WTC11 (cell line): ENCODE measurements around the gene ZNF202. TPM values are rescaled to one million over a fixed set of nuclear protein-coding genes. Genes with fewer than 3 reads are reported as not detected.
A peak's percentile ranks its signal among the peaks of the same experiment; 100 is the strongest.

Experiments
- ATAC-seq: fragments of 200-7000 bp; cut with Tn5 transposase; 2 replicates; pipeline ENCODE4 v1.10.0; 2021; ENCODE audit warnings: mild to moderate bottlenecking, moderate library complexity
- CTCF ChIA-PET: fragments of 300-600 bp; sonication (Branson Sonifier 250); formaldehyde crosslinking; loops from one replicate; lab custom pipeline; 2021; ENCODE audit warnings: antibody characterized with exemption; lab: Charles Lee
- POLR2A ChIA-PET: fragments of 350-600 bp; sonication (Branson Sonifier 250); formaldehyde crosslinking; loops from one replicate; lab custom pipeline; 2021; ENCODE audit warnings: antibody characterized with exemption; lab: Charles Lee
- DNase-seq: peaks from one replicate; pipeline ENCODE4 v3.0.0; 2021; ENCODE audit warnings: low spot score
- H3K27ac Mint-ChIP-seq: 2 replicates; pipeline ENCODE4 v1.8.0; 2021; ENCODE audit warnings: mixed read lengths
- H3K27me3 Mint-ChIP-seq: 2 replicates; pipeline ENCODE4 v1.8.0; 2021; ENCODE audit warnings: low read depth, mild to moderate bottlenecking, moderate library complexity, mixed read lengths
- H3K36me3 Mint-ChIP-seq: 2 replicates; pipeline ENCODE4 v1.8.0; 2021; ENCODE audit warnings: mixed read lengths
- H3K4me1 Mint-ChIP-seq: 2 replicates; pipeline ENCODE4 v1.8.0; 2022; ENCODE audit warnings: mixed read lengths
- H3K4me3 Mint-ChIP-seq: 2 replicates; pipeline ENCODE4 v1.8.0; 2021; ENCODE audit warnings: mild to moderate bottlenecking, moderate library complexity, mixed read lengths
- H3K9me3 Mint-ChIP-seq: 2 replicates; pipeline ENCODE4 v1.8.0; 2021; ENCODE audit warnings: mixed read lengths
- GRHL2 ChIP-seq: fragments of 250-450 bp; sonication (Bioruptor Pico); IDR thresholded peaks from 2 replicates; pipeline ENCODE4 v1.8.0; 2022; ENCODE audit warnings: mild to moderate bottlenecking, moderate library complexity; ENCODE audit not compliant: insufficient replicate concordance, severe bottlenecking
- JAZF1 ChIP-seq: fragments of 250-450 bp; sonication (Bioruptor Pico); IDR thresholded peaks from 2 replicates; pipeline ENCODE4 v1.9.0; 2021; ENCODE audit warnings: moderate library complexity, mild to moderate bottlenecking, inconsistent platforms
- JUN ChIP-seq: sonication (generic); formaldehyde crosslinking; IDR thresholded peaks from 2 replicates; pipeline ENCODE4 v1.8.0; 2023; ENCODE audit warnings: mild to moderate bottlenecking, missing genetic modification reagents
- MYBL2 ChIP-seq: sonication (generic); formaldehyde crosslinking; IDR thresholded peaks from 2 replicates; pipeline ENCODE4 v1.8.1; 2023; ENCODE audit warnings: mild to moderate bottlenecking, moderate library complexity, missing genetic modification reagents
- NFE2L1 ChIP-seq: sonication (generic); formaldehyde crosslinking; IDR thresholded peaks from 2 replicates; pipeline ENCODE4 v1.8.1; 2023; ENCODE audit warnings: missing genetic modification reagents
- NFYB ChIP-seq: sonication (generic); formaldehyde crosslinking; conservative IDR thresholded peaks from 2 replicates; pipeline ENCODE4 v1.8.0; 2022; ENCODE audit warnings: low read depth, missing genetic modification reagents
- NR1H2 ChIP-seq: sonication (generic); formaldehyde crosslinking; IDR thresholded peaks from 2 replicates; pipeline ENCODE4 v1.9.0; 2021; ENCODE audit warnings: mild to moderate bottlenecking, moderate library complexity, missing genetic modification reagents
- OVOL2 ChIP-seq: fragments of 250-450 bp; sonication (Bioruptor Pico); IDR thresholded peaks from 2 replicates; pipeline ENCODE4 v1.9.0; 2021; ENCODE audit warnings: mild to moderate bottlenecking, borderline replicate concordance
- RELA ChIP-seq: sonication (generic); formaldehyde crosslinking; IDR thresholded peaks from 2 replicates; pipeline ENCODE4 v1.8.1; 2022; ENCODE audit warnings: missing genetic modification reagents, mild to moderate bottlenecking, borderline replicate concordance
- TEAD4 ChIP-seq: sonication (generic); formaldehyde crosslinking; IDR thresholded peaks from 2 replicates; pipeline ENCODE4 v1.8.0; 2022; ENCODE audit warnings: mild to moderate bottlenecking, missing genetic modification reagents
- TP53 ChIP-seq: sonication (generic); formaldehyde crosslinking; IDR thresholded peaks from 2 replicates; pipeline ENCODE4 v1.8.1; 2023; ENCODE audit warnings: mild to moderate bottlenecking, missing genetic modification reagents
- ZBTB21 ChIP-seq: sonication (generic); formaldehyde crosslinking; IDR thresholded peaks from 2 replicates; pipeline ENCODE4 v1.8.1; 2023; ENCODE audit warnings: mild to moderate bottlenecking, missing genetic modification reagents, borderline replicate concordance
- ZNF138 ChIP-seq: sonication (generic); formaldehyde crosslinking; conservative IDR thresholded peaks from 2 replicates; pipeline ENCODE4 v1.8.1; 2022; ENCODE audit warnings: mild to moderate bottlenecking, moderate library complexity, missing genetic modification reagents
- total RNA-seq: library from RNA; stranded (reverse); gene quantifications from 3 replicates; pipeline ENCODE4 v1.2.3, GENCODE V29; 2021
- TF ChIP-seq, protein P1 (sequence below): sonication (generic); formaldehyde crosslinking; IDR thresholded peaks from 2 replicates; pipeline ENCODE4 v1.8.0; 2023; ENCODE audit warnings: missing genetic modification reagents, mild to moderate bottlenecking, borderline replicate concordance
- TF ChIP-seq, protein P2 (sequence below): sonication (generic); formaldehyde crosslinking; IDR thresholded peaks from 2 replicates; pipeline ENCODE4 v1.8.1; 2022; ENCODE audit warnings: low read depth, missing genetic modification reagents, borderline replicate concordance
- TF ChIP-seq, protein P3 (sequence below): sonication (generic); formaldehyde crosslinking; IDR thresholded peaks from 2 replicates; pipeline ENCODE4 v1.8.1; 2023; ENCODE audit warnings: mild to moderate bottlenecking, missing genetic modification reagents, borderline replicate concordance
- TF ChIP-seq, protein P4 (sequence below): sonication (generic); formaldehyde crosslinking; IDR thresholded peaks from 2 replicates; pipeline ENCODE4 v1.8.0; 2022; ENCODE audit warnings: missing genetic modification reagents
- TF ChIP-seq, protein P5 (sequence below): fragments of 250-450 bp; sonication (Bioruptor Pico); IDR thresholded peaks from 2 replicates; pipeline ENCODE4 v1.9.0; 2021; ENCODE audit warnings: moderate library complexity, mild to moderate bottlenecking, inconsistent platforms, borderline replicate concordance
- TF ChIP-seq, protein P6 (sequence below): sonication (generic); formaldehyde crosslinking; IDR thresholded peaks from 2 replicates; pipeline ENCODE4 v1.8.1; 2022; ENCODE audit warnings: mild to moderate bottlenecking, moderate library complexity, missing genetic modification reagents
- TF ChIP-seq, protein P7 (sequence below): sonication (generic); formaldehyde crosslinking; IDR thresholded peaks from 2 replicates; pipeline ENCODE4 v1.8.1; 2022; ENCODE audit warnings: mild to moderate bottlenecking, missing genetic modification reagents, moderate library complexity, borderline replicate concordance

Gene ZNF202
- total RNA-seq, 1 experiment from 2014 or later: 29.9 TPM

DNA sequence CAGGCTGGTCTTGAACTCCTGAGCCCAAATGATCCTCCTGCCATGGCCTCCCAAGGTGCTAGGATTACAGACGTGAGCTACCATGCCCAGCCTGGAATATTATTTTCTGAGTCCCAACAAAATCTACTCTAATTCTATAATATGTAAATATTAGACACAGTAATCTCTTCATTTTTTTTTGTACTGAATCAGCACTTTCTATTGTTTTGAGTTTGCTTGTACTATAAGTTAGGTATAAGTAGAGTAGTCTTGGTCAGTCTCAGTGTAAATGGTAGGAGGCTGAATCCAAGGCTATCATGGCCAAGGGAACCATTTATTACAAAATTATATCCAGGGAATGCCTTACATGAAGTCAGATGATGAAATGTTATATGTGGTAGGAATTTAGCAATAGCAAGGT is 32.5 kb upstream of the ZNF202 start (continued):
- TF ChIP-seq, protein P1, sequence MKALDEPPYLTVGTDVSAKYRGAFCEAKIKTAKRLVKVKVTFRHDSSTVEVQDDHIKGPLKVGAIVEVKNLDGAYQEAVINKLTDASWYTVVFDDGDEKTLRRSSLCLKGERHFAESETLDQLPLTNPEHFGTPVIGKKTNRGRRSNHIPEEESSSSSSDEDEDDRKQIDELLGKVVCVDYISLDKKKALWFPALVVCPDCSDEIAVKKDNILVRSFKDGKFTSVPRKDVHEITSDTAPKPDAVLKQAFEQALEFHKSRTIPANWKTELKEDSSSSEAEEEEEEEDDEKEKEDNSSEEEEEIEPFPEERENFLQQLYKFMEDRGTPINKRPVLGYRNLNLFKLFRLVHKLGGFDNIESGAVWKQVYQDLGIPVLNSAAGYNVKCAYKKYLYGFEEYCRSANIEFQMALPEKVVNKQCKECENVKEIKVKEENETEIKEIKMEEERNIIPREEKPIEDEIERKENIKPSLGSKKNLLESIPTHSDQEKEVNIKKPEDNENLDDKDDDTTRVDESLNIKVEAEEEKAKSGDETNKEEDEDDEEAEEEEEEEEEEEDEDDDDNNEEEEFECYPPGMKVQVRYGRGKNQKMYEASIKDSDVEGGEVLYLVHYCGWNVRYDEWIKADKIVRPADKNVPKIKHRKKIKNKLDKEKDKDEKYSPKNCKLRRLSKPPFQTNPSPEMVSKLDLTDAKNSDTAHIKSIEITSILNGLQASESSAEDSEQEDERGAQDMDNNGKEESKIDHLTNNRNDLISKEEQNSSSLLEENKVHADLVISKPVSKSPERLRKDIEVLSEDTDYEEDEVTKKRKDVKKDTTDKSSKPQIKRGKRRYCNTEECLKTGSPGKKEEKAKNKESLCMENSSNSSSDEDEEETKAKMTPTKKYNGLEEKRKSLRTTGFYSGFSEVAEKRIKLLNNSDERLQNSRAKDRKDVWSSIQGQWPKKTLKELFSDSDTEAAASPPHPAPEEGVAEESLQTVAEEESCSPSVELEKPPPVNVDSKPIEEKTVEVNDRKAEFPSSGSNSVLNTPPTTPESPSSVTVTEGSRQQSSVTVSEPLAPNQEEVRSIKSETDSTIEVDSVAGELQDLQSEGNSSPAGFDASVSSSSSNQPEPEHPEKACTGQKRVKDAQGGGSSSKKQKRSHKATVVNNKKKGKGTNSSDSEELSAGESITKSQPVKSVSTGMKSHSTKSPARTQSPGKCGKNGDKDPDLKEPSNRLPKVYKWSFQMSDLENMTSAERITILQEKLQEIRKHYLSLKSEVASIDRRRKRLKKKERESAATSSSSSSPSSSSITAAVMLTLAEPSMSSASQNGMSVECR (CRISPR knock-in tag): no peak

DNA sequence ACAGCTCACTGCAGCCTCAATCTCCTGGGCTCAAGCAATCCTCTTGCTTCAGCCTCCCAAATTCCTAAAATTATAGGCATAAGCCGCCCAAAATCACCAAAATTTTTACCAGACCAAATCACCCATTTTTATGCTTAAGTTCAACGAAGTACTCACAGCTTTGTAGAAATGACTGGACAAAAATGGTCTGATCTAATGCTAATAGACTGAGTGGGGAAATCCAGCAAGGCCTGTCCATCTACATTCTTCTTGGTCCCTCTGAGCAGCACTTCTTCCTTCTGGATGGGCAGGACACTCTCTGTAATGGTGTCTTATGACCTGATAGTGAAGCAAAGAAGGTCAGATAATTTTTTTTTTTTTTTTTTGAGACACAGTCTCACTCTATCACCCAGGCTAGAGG is 31.6 kb upstream of the ZNF202 start:
- no peaks in the 10 kb centered on the region for H3K27me3 Mint-ChIP-seq
- peak overlapping the region; percentile 14 for H3K27ac Mint-ChIP-seq
- ATAC-seq: no peak
- CTCF ChIA-PET: interaction anchor here (0.7 to 1.1 kb wide), 3 partner anchors 28 to 90 kb away, joined by 3 to 5 read pairs (median 3); no protein-coding TSS in a partner anchor
- peaks cover 56% of the 10 kb centered on the region for H3K4me1 Mint-ChIP-seq
- peaks cover 15% of the 10 kb centered on the region for H3K36me3 Mint-ChIP-seq
- no peak for DNase-seq
- peaks cover 23% of the 10 kb centered on the region for H3K9me3 Mint-ChIP-seq
- POLR2A ChIA-PET: interaction anchor here (0.7 kb wide), 1 partner anchor 1128 kb away, joined by 3 read pairs; no protein-coding TSS in a partner anchor
- no peak overlapping the region for H3K4me3 Mint-ChIP-seq
- TF ChIP-seq, protein P2, sequence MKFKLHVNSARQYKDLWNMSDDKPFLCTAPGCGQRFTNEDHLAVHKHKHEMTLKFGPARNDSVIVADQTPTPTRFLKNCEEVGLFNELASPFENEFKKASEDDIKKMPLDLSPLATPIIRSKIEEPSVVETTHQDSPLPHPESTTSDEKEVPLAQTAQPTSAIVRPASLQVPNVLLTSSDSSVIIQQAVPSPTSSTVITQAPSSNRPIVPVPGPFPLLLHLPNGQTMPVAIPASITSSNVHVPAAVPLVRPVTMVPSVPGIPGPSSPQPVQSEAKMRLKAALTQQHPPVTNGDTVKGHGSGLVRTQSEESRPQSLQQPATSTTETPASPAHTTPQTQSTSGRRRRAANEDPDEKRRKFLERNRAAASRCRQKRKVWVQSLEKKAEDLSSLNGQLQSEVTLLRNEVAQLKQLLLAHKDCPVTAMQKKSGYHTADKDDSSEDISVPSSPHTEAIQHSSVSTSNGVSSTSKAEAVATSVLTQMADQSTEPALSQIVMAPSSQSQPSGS (CRISPR knock-in tag): no peak
- TF ChIP-seq ZBTB21 (CRISPR knock-in tag) (no peak), NFYB (CRISPR knock-in tag) (no peak), NR1H2 (CRISPR knock-in tag) (no peak), OVOL2 (no peak), TEAD4 (CRISPR knock-in tag) (no peak), ZNF138 (CRISPR knock-in tag) (no peak), JAZF1 (CRISPR knock-in tag) (no peak), RELA (CRISPR knock-in tag) (no peak), JUN (no peak), TP53 (no peak), MYBL2 (CRISPR knock-in tag) (no peak), GRHL2 (CRISPR knock-in tag) (no peak), NFE2L1 (CRISPR knock-in tag) (no peak)
- TF ChIP-seq, protein P3, sequence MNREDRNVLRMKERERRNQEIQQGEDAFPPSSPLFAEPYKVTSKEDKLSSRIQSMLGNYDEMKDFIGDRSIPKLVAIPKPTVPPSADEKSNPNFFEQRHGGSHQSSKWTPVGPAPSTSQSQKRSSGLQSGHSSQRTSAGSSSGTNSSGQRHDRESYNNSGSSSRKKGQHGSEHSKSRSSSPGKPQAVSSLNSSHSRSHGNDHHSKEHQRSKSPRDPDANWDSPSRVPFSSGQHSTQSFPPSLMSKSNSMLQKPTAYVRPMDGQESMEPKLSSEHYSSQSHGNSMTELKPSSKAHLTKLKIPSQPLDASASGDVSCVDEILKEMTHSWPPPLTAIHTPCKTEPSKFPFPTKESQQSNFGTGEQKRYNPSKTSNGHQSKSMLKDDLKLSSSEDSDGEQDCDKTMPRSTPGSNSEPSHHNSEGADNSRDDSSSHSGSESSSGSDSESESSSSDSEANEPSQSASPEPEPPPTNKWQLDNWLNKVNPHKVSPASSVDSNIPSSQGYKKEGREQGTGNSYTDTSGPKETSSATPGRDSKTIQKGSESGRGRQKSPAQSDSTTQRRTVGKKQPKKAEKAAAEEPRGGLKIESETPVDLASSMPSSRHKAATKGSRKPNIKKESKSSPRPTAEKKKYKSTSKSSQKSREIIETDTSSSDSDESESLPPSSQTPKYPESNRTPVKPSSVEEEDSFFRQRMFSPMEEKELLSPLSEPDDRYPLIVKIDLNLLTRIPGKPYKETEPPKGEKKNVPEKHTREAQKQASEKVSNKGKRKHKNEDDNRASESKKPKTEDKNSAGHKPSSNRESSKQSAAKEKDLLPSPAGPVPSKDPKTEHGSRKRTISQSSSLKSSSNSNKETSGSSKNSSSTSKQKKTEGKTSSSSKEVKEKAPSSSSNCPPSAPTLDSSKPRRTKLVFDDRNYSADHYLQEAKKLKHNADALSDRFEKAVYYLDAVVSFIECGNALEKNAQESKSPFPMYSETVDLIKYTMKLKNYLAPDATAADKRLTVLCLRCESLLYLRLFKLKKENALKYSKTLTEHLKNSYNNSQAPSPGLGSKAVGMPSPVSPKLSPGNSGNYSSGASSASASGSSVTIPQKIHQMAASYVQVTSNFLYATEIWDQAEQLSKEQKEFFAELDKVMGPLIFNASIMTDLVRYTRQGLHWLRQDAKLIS: no peak
- TF ChIP-seq, protein P4, sequence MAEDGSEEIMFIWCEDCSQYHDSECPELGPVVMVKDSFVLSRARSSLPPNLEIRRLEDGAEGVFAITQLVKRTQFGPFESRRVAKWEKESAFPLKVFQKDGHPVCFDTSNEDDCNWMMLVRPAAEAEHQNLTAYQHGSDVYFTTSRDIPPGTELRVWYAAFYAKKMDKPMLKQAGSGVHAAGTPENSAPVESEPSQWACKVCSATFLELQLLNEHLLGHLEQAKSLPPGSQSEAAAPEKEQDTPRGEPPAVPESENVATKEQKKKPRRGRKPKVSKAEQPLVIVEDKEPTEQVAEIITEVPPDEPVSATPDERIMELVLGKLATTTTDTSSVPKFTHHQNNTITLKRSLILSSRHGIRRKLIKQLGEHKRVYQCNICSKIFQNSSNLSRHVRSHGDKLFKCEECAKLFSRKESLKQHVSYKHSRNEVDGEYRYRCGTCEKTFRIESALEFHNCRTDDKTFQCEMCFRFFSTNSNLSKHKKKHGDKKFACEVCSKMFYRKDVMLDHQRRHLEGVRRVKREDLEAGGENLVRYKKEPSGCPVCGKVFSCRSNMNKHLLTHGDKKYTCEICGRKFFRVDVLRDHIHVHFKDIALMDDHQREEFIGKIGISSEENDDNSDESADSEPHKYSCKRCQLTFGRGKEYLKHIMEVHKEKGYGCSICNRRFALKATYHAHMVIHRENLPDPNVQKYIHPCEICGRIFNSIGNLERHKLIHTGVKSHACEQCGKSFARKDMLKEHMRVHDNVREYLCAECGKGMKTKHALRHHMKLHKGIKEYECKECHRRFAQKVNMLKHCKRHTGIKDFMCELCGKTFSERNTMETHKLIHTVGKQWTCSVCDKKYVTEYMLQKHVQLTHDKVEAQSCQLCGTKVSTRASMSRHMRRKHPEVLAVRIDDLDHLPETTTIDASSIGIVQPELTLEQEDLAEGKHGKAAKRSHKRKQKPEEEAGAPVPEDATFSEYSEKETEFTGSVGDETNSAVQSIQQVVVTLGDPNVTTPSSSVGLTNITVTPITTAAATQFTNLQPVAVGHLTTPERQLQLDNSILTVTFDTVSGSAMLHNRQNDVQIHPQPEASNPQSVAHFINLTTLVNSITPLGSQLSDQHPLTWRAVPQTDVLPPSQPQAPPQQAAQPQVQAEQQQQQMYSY (CRISPR knock-in tag): no peak
- TF ChIP-seq, protein P5, sequence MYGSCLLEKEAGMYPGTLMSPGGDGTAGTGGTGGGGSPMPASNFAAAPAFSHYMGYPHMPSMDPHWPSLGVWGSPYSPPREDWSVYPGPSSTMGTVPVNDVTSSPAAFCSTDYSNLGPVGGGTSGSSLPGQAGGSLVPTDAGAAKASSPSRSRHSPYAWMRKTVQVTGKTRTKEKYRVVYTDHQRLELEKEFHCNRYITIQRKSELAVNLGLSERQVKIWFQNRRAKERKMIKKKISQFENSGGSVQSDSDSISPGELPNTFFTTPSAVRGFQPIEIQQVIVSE (CRISPR knock-in tag): no peak
- TF ChIP-seq, protein P6, sequence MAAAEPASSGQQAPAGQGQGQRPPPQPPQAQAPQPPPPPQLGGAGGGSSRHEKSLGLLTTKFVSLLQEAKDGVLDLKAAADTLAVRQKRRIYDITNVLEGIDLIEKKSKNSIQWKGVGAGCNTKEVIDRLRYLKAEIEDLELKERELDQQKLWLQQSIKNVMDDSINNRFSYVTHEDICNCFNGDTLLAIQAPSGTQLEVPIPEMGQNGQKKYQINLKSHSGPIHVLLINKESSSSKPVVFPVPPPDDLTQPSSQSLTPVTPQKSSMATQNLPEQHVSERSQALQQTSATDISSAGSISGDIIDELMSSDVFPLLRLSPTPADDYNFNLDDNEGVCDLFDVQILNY: no peak
- TF ChIP-seq, protein P7, sequence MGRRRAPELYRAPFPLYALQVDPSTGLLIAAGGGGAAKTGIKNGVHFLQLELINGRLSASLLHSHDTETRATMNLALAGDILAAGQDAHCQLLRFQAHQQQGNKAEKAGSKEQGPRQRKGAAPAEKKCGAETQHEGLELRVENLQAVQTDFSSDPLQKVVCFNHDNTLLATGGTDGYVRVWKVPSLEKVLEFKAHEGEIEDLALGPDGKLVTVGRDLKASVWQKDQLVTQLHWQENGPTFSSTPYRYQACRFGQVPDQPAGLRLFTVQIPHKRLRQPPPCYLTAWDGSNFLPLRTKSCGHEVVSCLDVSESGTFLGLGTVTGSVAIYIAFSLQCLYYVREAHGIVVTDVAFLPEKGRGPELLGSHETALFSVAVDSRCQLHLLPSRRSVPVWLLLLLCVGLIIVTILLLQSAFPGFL: no peak
